Breast epithelium (tissue), 4 donors: ENCODE results near the gene CACHD1. TPM values are rescaled to one million over a fixed set of nuclear protein-coding genes. Genes with fewer than 3 reads are reported as not detected.

Experiments
- DNase-seq, 2 donors: peaks; one replicate each; pipeline ENCODE4 v3.0.0-alpha.2; 2019; ENCODE audit warnings: low spot score in 2 of 2
- H3K27ac ChIP-seq, 2 donors: fragments of 200-600 bp; sonication (generic) in 1 of 2; one replicate each; pipeline ENCODE4 v1.5.1; 2016 to 2019; ENCODE audit warnings: mild to moderate bottlenecking in 1 of 2
- H3K27me3 ChIP-seq, 2 donors: fragments of 200-600 bp; sonication (generic) in 1 of 2; one replicate each; pipeline versions ENCODE4 v1.5.1 to v1.6.0; 2017 to 2019; ENCODE audit warnings: control low read depth in 1 of 2, mild to moderate bottlenecking in 1 of 2
- H3K36me3 ChIP-seq: fragments of 200-600 bp; one replicate; pipeline ENCODE4 v1.5.1; 2019
- H3K4me1 ChIP-seq, 2 donors: fragments of 200-600 bp; sonication (generic); one replicate each; pipeline ENCODE4 v1.5.1; 2016 to 2019; ENCODE audit warnings: control low read depth in 1 of 2
- H3K4me3 ChIP-seq, 3 donors: fragments of 200-600 bp; sonication (generic); 1 replicate in 2 of 3; 2 replicates in 1 of 3; pipeline ENCODE4 v1.5.1; 2016 to 2019; ENCODE audit warnings: mild to moderate bottlenecking in 3 of 3, moderate library complexity in 2 of 3
- H3K9me3 ChIP-seq, 2 donors: fragments of 200-600 bp; sonication (generic) in 1 of 2; one replicate each; pipeline ENCODE4 v1.5.1; 2016 to 2019; ENCODE audit warnings: control low read depth in 1 of 2
- POLR2A ChIP-seq: fragments of 450-650 bp; IDR thresholded peaks from one replicate; pipeline ENCODE4 v1.6.1; 2016; ENCODE audit warnings: antibody characterized with exemption, mild to moderate bottlenecking, moderate library complexity
- POLR2AphosphoS5 ChIP-seq, 3 donors: sonication (generic); formaldehyde crosslinking; IDR thresholded peaks; one replicate each; pipeline ENCODE4 v1.6.1; 2017; ENCODE audit warnings: antibody characterized with exemption in 3 of 3
- intact Hi-C: fragments of 100-400 bp; cut with DNase I; formaldehyde crosslinking; loops from one replicate; pipeline ENCODE4 v1.15.1; 2023; ENCODE audit warnings: low total_unique reads
- total RNA-seq, 3 donors: library from RNA; depleted of rRNA; stranded (reverse); fragments of >200 nt; gene quantifications; one replicate each; pipeline ENCODE4 v1.1.0, GENCODE V29; 2016
- TF ChIP-seq, protein P1 (sequence below), 3 donors: fragments of 450-650 bp; IDR thresholded peaks; one replicate each; pipeline ENCODE4 v1.5.1; 2016 to 2017; ENCODE audit warnings: antibody characterized with exemption in 3 of 3, mild to moderate bottlenecking in 3 of 3, moderate library complexity in 3 of 3

The CACHD1 gene
- total RNA-seq, 3 donors from 2014 or later: 21.6 to 31.9 (median 25.3) TPM

DNA sequence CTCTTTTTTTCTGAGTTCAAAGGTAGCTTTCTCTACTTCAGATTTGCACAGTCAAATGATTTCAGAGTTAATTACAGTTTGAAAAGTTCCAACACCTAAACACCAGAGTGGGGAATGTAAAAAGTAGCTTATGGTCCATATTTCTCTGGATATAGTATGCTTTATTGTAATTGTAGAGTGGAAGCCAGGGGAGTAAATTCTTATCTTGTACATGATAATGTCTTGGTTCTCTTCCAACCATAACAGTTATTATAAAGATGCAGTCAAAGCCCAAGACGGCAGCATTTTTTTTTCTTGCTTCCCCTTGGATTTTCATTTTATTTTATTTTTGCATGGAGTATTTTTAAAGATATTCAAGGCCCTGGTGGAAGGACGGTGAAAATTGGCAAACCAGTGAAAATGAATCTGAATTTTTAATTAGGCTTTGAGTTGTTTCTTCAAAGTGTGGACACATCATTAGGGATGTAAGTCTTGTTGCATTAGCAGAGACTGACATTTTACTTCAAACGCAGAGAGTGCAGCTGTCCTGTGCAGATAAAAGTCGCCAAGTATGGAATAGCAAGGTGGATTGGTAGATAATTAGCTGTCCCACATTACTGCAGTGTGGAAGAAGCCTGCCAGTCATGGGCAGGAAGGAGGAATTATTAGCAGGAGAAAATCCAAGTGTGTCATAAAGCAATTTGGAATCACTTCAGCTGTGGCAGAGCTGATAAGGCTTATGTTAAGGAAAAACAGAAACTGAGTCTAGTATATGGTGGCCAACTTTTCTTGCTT, 11.3 kb downstream of the CACHD1 start:
- intact Hi-C loops: no loop called here
- H3K4me1 ChIP-seq: peaks cover 0 to 5% of the 10 kb centered on the region in 2 donors
- no peak overlapping the region for H3K27ac ChIP-seq

DNA sequence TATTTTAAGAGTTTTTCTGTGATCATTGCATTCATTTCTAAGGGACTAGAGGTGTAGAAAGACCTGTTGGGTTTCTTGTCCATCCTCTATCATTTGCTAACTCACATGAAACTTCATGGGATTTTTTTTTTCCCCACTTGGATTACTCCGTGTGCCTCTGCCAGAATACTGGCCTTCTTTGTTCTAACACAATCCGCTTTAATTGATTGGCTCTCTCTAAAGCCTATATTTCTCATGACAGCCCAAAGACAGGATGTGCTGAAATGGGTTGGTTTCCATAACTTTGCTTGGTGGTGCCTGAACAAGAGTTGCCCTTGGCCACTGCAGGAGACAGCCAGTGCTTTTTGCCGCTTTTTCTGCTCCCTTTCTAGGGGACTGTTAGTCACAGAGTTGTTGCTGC, 12.2 kb downstream of the CACHD1 start:
- Histone ChIP-seq H3K36me3 (no peaks in the 10 kb centered on the region), H3K4me3 (no peak overlapping the region), H3K27ac (no peak overlapping the region), H3K9me3 (no peaks in the 10 kb centered on the region), H3K27me3 (no peaks in the 10 kb centered on the region), H3K4me1 (peaks cover 0 to 9% of the 10 kb centered on the region in 2 donors)
- intact Hi-C loops: no loop called here
- no peak for DNase-seq
- TF ChIP-seq, protein P1, sequence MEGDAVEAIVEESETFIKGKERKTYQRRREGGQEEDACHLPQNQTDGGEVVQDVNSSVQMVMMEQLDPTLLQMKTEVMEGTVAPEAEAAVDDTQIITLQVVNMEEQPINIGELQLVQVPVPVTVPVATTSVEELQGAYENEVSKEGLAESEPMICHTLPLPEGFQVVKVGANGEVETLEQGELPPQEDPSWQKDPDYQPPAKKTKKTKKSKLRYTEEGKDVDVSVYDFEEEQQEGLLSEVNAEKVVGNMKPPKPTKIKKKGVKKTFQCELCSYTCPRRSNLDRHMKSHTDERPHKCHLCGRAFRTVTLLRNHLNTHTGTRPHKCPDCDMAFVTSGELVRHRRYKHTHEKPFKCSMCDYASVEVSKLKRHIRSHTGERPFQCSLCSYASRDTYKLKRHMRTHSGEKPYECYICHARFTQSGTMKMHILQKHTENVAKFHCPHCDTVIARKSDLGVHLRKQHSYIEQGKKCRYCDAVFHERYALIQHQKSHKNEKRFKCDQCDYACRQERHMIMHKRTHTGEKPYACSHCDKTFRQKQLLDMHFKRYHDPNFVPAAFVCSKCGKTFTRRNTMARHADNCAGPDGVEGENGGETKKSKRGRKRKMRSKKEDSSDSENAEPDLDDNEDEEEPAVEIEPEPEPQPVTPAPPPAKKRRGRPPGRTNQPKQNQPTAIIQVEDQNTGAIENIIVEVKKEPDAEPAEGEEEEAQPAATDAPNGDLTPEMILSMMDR (IDR thresholded peaks at IDR 0.05): no peak
- TF ChIP-seq POLR2A: no peak
- TF ChIP-seq POLR2AphosphoS5 (IDR thresholded peaks at IDR 0.05): no peak

More for the DNA sequence above, 11.3 kb downstream of the CACHD1 start:
- H3K36me3 ChIP-seq: no peaks in the 10 kb centered on the region
- no peak for TF ChIP-seq POLR2AphosphoS5 (IDR thresholded peaks at IDR 0.05)
- no peak for TF ChIP-seq POLR2A
- TF ChIP-seq, protein P1 (IDR thresholded peaks at IDR 0.05): no peak
- no peaks in the 10 kb centered on the region for H3K9me3 ChIP-seq
- no peaks in the 10 kb centered on the region for H3K27me3 ChIP-seq
- H3K4me3 ChIP-seq: no peak overlapping the region
- DNase-seq: no peak

DNA sequence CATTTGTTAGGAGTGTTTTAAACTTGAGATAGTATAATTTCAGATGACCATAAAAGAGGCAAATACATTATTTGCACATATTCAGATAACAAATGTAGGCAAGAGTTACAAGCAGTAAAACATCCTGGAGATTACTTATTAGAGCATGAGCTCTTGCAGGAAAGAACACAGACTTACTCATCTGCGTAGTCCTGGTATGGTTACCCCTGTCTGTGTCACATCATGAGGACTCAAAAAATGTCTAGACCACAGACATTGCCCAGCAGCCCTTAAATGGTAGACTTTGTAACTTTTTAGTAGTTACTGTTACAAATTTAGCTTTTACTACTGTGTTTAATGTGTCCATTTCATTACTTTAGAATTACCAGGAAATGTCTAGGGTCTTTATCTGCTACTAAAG, 12.8 kb downstream of the CACHD1 start:
- H3K9me3 ChIP-seq: no peaks in the 10 kb centered on the region
- intact Hi-C loops: no loop called here
- no peak for DNase-seq
- no peaks in the 10 kb centered on the region for H3K27me3 ChIP-seq
- no peak overlapping the region for H3K4me3 ChIP-seq
- H3K36me3 ChIP-seq: no peaks in the 10 kb centered on the region
- peaks cover 0 to 11% of the 10 kb centered on the region in 2 donors for H3K4me1 ChIP-seq
- no peak overlapping the region for H3K27ac ChIP-seq
- TF ChIP-seq POLR2A (no peak), POLR2AphosphoS5 (IDR thresholded peaks at IDR 0.05) (no peak)
- TF ChIP-seq, protein P1 (IDR thresholded peaks at IDR 0.05): no peak

DNA sequence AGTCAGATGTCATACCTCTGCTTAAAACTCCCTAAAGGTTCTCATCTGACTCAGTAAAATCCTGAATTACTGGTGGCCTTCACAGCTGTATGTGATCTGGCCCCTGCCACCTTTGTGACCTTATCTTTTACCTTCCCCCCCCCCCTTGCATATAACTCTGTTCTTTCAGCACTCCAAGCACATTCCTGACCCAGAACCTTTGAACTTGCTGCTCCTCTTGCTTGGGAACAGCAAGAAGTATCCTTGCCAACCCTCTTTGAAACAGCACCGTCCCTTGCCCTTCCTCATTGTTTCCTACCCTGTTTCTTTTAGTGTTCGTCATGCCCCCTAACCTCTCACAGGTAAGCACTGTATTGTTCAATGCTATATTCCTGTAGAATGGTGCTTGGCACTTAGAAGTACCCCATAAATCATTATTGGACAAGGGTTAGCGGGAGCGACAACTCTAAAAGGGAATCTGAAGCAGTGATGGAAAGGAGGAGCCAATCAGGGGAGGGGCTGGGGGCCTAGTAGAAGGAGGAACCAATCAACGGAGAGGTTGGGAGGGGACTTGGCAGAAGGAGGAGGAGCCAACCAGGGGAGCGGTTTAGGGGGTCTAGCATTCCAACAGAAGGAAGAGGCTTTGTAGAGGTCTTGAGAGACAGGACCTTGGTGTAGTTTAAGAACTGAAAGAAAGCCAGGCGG, 13.9 kb downstream of the CACHD1 start:
- H3K4me3 ChIP-seq: no peak overlapping the region
- H3K27me3 ChIP-seq: no peaks in the 10 kb centered on the region
- DNase-seq: no peak
- intact Hi-C loops: no loop called here
- H3K4me1 ChIP-seq: peaks cover 0 to 15% of the 10 kb centered on the region in 2 donors
- H3K36me3 ChIP-seq: no peaks in the 10 kb centered on the region
- no peak overlapping the region for H3K27ac ChIP-seq
- TF ChIP-seq POLR2AphosphoS5 (IDR thresholded peaks at IDR 0.05): no peak
- TF ChIP-seq, protein P1 (IDR thresholded peaks at IDR 0.05): no peak
- TF ChIP-seq POLR2A: no peak
- no peaks in the 10 kb centered on the region for H3K9me3 ChIP-seq

DNA sequence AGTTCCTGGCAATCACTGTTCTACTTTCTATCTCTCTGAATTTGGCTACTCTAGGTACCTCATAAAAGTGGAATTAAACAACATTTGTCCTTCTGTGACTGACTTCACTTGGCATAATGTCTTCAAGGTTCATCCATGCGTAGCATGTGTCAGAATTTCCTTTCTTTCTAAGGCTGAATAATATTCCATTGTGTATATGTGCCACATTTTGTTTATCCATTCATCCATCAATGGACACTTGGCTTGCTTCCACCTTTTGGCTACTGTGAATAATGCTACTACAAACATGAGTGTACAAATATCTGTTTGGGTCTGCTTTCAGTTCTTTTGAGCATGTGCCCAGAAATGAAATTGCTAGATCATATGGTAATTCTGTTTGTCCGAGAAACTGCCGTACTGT, 14.7 kb downstream of the CACHD1 start:
- H3K4me1 ChIP-seq: peaks cover 0 to 17% of the 10 kb centered on the region in 2 donors
- H3K9me3 ChIP-seq: no peaks in the 10 kb centered on the region
- no peak overlapping the region for H3K27ac ChIP-seq
- TF ChIP-seq POLR2AphosphoS5 (IDR thresholded peaks at IDR 0.05) (no peak), POLR2A (no peak)
- TF ChIP-seq, protein P1 (IDR thresholded peaks at IDR 0.05): no peak
- no peaks in the 10 kb centered on the region for H3K36me3 ChIP-seq
- intact Hi-C loops: no loop called here
- no peak for DNase-seq
- H3K27me3 ChIP-seq: no peaks in the 10 kb centered on the region
- H3K4me3 ChIP-seq: no peak overlapping the region
